ENCODE data around the gene NAA30. TPM values are rescaled to one million over a fixed set of nuclear protein-coding genes. Genes with fewer than 3 reads are reported as not detected.

Gene NAA30
- total RNA-seq, 1 donor from 2014 or later: 27.3 TPM

GRCh38 chr14:57371013-57371412 lies 19.4 kb upstream of the NAA30 start:
- Histone ChIP-seq H4K20me1 (ENCODE audit: insufficient read depth, low read length) (no peaks in the 10 kb centered on the region), H3K4me2 (ENCODE audit: low read length) (no peak overlapping the region), H2AFZ (ENCODE audit: low read depth, low read length) (no peak overlapping the region), H3K4me3 (ENCODE audit: insufficient read depth, low read depth, low read length) (no peak overlapping the region), H3K79me2 (ENCODE audit: insufficient read depth, low read length) (no peaks in the 10 kb centered on the region), H3K9me3 (ENCODE audit: insufficient read depth, low read depth, low read length) (no peaks in the 10 kb centered on the region), H3K36me3 (ENCODE audit: insufficient read depth, low read length) (no peaks in the 10 kb centered on the region), H3K27me3 (ENCODE audit: insufficient read depth, low read length) (no peaks in the 10 kb centered on the region), H3K9ac (ENCODE audit: low read length) (no peak overlapping the region), H3K4me1 (ENCODE audit: insufficient read depth, low read length) (no peaks in the 10 kb centered on the region), H3K27ac (ENCODE audit: low read depth, low read length) (no peak overlapping the region)
- no peak overlapping the region for H3K27ac Mint-ChIP-seq (ENCODE audit: unreplicated experiment)
- H3K4me1 Mint-ChIP-seq (ENCODE audit: low read depth, unreplicated experiment): no peaks in the 10 kb centered on the region
- H3K4me3 Mint-ChIP-seq (ENCODE audit: unreplicated experiment): no peak overlapping the region
- TF ChIP-seq CTCF (IDR thresholded peaks at IDR 0.05; ENCODE audit: insufficient read depth, low read depth, low read length): no peak
- TF ChIP-seq EZH2 (IDR thresholded peaks at IDR 0.05; ENCODE audit: insufficient read depth, low read length): no peak
- H3K27me3 Mint-ChIP-seq (ENCODE audit: low read depth, unreplicated experiment): peaks cover 4% of the 10 kb centered on the region
- no peak for FAIRE-seq
- H3K36me3 Mint-ChIP-seq (ENCODE audit: low read depth, unreplicated experiment): no peaks in the 10 kb centered on the region
- no peak for DNase-seq (ENCODE audit: low read depth)
- H3K9me3 Mint-ChIP-seq (ENCODE audit: unreplicated experiment): peaks cover 7% of the 10 kb centered on the region

GRCh38 chr14:57375156-57375555 lies 15.2 kb upstream of the NAA30 start:
- Histone ChIP-seq H3K36me3 (ENCODE audit: insufficient read depth, low read length) (no peaks in the 10 kb centered on the region), H3K4me1 (ENCODE audit: insufficient read depth, low read length) (no peaks in the 10 kb centered on the region), H3K27me3 (ENCODE audit: insufficient read depth, low read length) (no peaks in the 10 kb centered on the region), H3K9me3 (ENCODE audit: insufficient read depth, low read depth, low read length) (no peaks in the 10 kb centered on the region), H4K20me1 (ENCODE audit: insufficient read depth, low read length) (no peaks in the 10 kb centered on the region), H3K9ac (ENCODE audit: low read length) (no peak overlapping the region), H2AFZ (ENCODE audit: low read depth, low read length) (no peak overlapping the region), H3K4me2 (ENCODE audit: low read length) (no peak overlapping the region), H3K27ac (ENCODE audit: low read depth, low read length) (no peak overlapping the region), H3K4me3 (ENCODE audit: insufficient read depth, low read depth, low read length) (no peak overlapping the region), H3K79me2 (ENCODE audit: insufficient read depth, low read length) (no peaks in the 10 kb centered on the region)
- Mint-ChIP-seq H3K27ac (ENCODE audit: unreplicated experiment) (no peak overlapping the region), H3K9me3 (ENCODE audit: unreplicated experiment) (peaks cover 3% of the 10 kb centered on the region), H3K4me1 (ENCODE audit: low read depth, unreplicated experiment) (no peaks in the 10 kb centered on the region), H3K4me3 (ENCODE audit: unreplicated experiment) (no peak overlapping the region), H3K36me3 (ENCODE audit: low read depth, unreplicated experiment) (no peaks in the 10 kb centered on the region), H3K27me3 (ENCODE audit: low read depth, unreplicated experiment) (no peaks in the 10 kb centered on the region)
- DNase-seq (ENCODE audit: low read depth) (no peak), FAIRE-seq (no peak)
- TF ChIP-seq CTCF (IDR thresholded peaks at IDR 0.05; ENCODE audit: insufficient read depth, low read depth, low read length): no peak
- TF ChIP-seq EZH2 (IDR thresholded peaks at IDR 0.05; ENCODE audit: insufficient read depth, low read length): no peak

DNA sequence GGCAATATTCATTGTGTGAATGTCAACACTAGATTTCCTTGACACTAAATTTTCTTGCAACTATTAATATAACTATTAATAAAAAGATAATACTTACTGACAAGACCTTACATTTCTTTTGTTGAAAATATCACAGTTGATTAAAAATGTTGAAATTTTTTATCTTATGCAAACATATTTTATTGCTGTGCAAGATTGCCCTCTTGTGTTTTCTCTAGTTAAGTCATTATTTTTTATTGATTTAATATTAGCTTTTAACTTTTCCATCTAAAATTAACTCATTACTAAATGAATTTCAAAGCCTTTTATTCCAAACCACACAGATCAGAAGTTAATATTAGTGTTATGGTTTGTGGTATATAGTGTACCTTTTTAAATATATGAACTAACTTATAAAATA lies 11.7 kb upstream of the NAA30 start:
- Histone ChIP-seq H3K9me3 (ENCODE audit: insufficient read depth, low read depth, low read length) (no peaks in the 10 kb centered on the region), H3K9ac (ENCODE audit: low read length) (no peak overlapping the region), H4K20me1 (ENCODE audit: insufficient read depth, low read length) (no peaks in the 10 kb centered on the region), H3K27me3 (ENCODE audit: insufficient read depth, low read length) (no peaks in the 10 kb centered on the region), H3K36me3 (ENCODE audit: insufficient read depth, low read length) (no peaks in the 10 kb centered on the region), H3K79me2 (ENCODE audit: insufficient read depth, low read length) (no peaks in the 10 kb centered on the region), H3K27ac (ENCODE audit: low read depth, low read length) (no peak overlapping the region), H3K4me3 (ENCODE audit: insufficient read depth, low read depth, low read length) (no peak overlapping the region), H3K4me1 (ENCODE audit: insufficient read depth, low read length) (peaks cover 14% of the 10 kb centered on the region), H2AFZ (ENCODE audit: low read depth, low read length) (no peak overlapping the region), H3K4me2 (ENCODE audit: low read length) (no peak overlapping the region)
- DNase-seq (ENCODE audit: low read depth) (no peak), FAIRE-seq (no peak)
- Mint-ChIP-seq H3K9me3 (ENCODE audit: unreplicated experiment) (no peaks in the 10 kb centered on the region), H3K27me3 (ENCODE audit: low read depth, unreplicated experiment) (no peaks in the 10 kb centered on the region), H3K4me3 (ENCODE audit: unreplicated experiment) (no peak overlapping the region), H3K4me1 (ENCODE audit: low read depth, unreplicated experiment) (peaks cover 15% of the 10 kb centered on the region), H3K36me3 (ENCODE audit: low read depth, unreplicated experiment) (no peaks in the 10 kb centered on the region), H3K27ac (ENCODE audit: unreplicated experiment) (no peak overlapping the region)
- TF ChIP-seq CTCF (IDR thresholded peaks at IDR 0.05; ENCODE audit: insufficient read depth, low read depth, low read length): peak; percentile 18
- TF ChIP-seq EZH2 (IDR thresholded peaks at IDR 0.05; ENCODE audit: insufficient read depth, low read length): no peak

All from astrocyte (in vitro differentiated cells and primary cell).